Measurements from ENCODE around the gene EED. TPM values are rescaled to one million over a fixed set of nuclear protein-coding genes. Genes with fewer than 3 reads are reported as not detected.

EED gene
- total RNA-seq, 2 experiments from 2014 or later = 60.4 to 61.0 TPM

DNA sequence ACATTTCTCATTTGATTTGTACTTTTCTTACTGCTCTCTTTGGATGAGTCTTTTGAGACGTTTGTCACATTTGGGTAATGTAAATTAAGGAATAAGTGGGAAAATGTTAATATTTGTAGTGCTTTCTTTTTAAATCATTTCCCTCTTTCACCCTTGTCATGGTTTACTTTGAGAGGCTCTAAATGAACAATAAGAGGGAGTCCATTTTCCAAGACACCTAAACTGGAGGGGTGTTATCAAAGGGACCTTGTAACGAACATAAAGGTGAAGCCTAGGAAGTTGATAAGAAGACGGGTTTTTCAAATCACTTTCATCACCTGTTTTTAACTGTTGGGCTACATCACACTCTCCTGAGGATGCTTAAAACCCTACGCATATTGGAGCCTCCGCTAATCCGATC lies 12.1 kb downstream of the EED start:
- no peaks in the 10 kb centered on the region for H3K9me3 Mint-ChIP-seq
- peaks cover 29% of the 10 kb centered on the region for H3K36me3 Mint-ChIP-seq (ENCODE audit: low read depth)
- no peak overlapping the region for H3K4me3 Mint-ChIP-seq
- DNase-seq = no peak
- H3K27ac Mint-ChIP-seq = peak overlapping the region; percentile 51
- peaks cover 54% of the 10 kb centered on the region for H3K4me1 Mint-ChIP-seq (ENCODE audit: low read depth)
- intact Hi-C loops (cut with micrococcal nuclease) = loop anchor here (1.0 kb wide), 1 partner anchor 31 kb away; no protein-coding TSS in a partner anchor
- CTCF ChIA-PET = interaction anchor here (1.6 kb wide), 1 partner anchor 62 kb away, joined by 4 read pairs; no protein-coding TSS in a partner anchor
- H3K27me3 Mint-ChIP-seq (ENCODE audit: low read depth) = no peaks in the 10 kb centered on the region

DNA sequence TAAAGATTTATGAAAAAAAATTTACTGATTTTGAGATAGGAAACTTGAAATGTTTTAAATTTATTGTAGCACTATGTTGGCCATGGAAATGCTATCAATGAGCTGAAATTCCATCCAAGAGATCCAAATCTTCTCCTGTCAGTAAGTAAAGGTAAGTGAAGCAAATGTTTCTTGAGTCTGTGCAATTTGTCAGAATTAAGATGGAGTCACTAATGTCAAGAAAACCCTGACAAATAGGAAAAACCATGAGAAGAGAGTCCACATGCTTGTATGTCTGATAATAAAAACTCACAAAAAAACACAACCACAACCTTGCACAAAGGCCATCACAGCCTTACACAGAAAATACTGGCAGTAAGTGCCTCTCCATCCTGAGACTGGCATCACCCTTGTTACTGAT lies 12.9 kb downstream of the EED start:
- Mint-ChIP-seq H3K27me3 (ENCODE audit: low read depth) (no peaks in the 10 kb centered on the region), H3K9me3 (no peaks in the 10 kb centered on the region), H3K4me3 (no peak overlapping the region), H3K4me1 (ENCODE audit: low read depth) (peaks cover 49% of the 10 kb centered on the region), H3K27ac (peak overlapping the region; percentile 51), H3K36me3 (ENCODE audit: low read depth) (peaks cover 29% of the 10 kb centered on the region)
- CTCF ChIA-PET = interaction anchor here (1.6 kb wide), 1 partner anchor 63 kb away, joined by 4 read pairs; no protein-coding TSS in a partner anchor
- no peak for DNase-seq
- intact Hi-C loops (cut with micrococcal nuclease) = no loop called here

DNA sequence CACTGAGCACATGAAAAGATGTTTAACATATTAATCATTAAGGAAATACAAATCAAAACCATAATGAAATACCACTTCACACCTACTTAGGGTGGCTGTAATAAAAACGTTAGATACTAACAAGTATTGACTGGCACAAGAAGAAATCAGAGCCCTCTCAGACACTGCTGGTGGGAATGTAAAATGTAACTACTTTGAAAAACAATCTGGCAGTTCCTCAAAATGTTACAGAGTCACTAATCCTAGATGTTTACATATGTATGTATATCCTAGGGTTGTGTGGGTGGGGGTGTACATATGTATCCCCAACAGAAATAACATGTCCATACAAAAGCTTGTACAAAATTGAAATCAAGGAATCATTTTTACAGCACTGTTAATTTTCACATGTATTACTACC lies 15.2 kb downstream of the EED start:
- CTCF ChIA-PET = no interaction called here
- intact Hi-C loops (cut with micrococcal nuclease) = no loop called here
- H3K4me1 Mint-ChIP-seq (ENCODE audit: low read depth) = peaks cover 50% of the 10 kb centered on the region

DNA sequence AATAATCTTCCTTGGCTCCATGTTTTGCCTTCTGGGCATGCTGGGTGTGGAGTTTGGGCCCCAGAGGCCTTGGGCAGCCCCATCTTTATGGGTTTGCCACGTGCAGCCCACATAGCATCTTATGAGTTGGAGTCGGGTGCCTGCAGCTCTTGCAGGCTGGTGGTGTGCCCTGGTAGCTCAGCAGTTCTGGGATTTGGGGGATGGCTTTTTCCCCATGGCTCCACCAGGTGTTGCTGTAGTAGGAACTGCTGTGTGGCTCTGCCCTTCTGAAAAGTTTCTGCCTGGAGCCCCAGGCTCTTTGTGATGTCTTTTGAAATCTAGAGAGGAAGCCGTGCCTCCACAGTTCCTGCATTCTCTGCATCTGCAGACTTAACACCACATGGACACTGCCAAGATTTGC lies 16.8 kb downstream of the EED start:
- no peak for DNase-seq
- intact Hi-C loops (cut with micrococcal nuclease) = no loop called here
- CTCF ChIA-PET = interaction anchor here (0.7 to 1.1 kb wide), 2 partner anchors 28 to 220 kb away, joined by 3 read pairs; no protein-coding TSS in a partner anchor
- Mint-ChIP-seq H3K4me3 (no peak overlapping the region), H3K4me1 (ENCODE audit: low read depth) (peaks cover 42% of the 10 kb centered on the region), H3K27me3 (ENCODE audit: low read depth) (no peaks in the 10 kb centered on the region), H3K27ac (no peak overlapping the region), H3K36me3 (ENCODE audit: low read depth) (peaks cover 38% of the 10 kb centered on the region), H3K9me3 (no peaks in the 10 kb centered on the region)

More for the DNA sequence above, 15.2 kb downstream of the EED start:
- Mint-ChIP-seq H3K4me3 (no peak overlapping the region), H3K27ac (no peak overlapping the region), H3K9me3 (no peaks in the 10 kb centered on the region), H3K36me3 (ENCODE audit: low read depth) (peaks cover 40% of the 10 kb centered on the region), H3K27me3 (ENCODE audit: low read depth) (no peaks in the 10 kb centered on the region)
- DNase-seq = no peak

DNA sequence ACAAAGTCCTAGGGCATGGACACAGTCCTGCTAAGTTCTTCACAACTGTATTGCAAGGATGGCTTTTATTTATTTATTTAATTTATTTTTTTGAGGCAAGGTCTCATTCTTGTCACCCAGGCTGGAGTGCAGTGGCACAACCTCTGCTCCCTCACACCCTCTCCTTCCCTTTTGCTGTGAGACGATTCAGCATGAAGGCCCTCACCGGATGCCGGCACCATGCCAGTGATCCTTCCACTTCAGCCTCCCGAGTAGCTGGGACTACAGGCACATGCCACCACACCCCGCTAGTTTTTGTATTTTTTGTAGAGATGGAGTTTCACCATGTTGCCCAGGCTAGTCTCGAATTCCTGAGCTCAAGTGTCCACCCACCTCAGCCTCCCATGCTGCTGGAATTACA lies 17.8 kb downstream of the EED start:
- H3K27ac Mint-ChIP-seq = no peak overlapping the region
- H3K27me3 Mint-ChIP-seq (ENCODE audit: low read depth) = no peaks in the 10 kb centered on the region
- H3K4me3 Mint-ChIP-seq = no peak overlapping the region
- no peaks in the 10 kb centered on the region for H3K9me3 Mint-ChIP-seq
- no peak for DNase-seq
- intact Hi-C loops (cut with micrococcal nuclease) = no loop called here
- H3K4me1 Mint-ChIP-seq (ENCODE audit: low read depth) = peaks cover 34% of the 10 kb centered on the region
- CTCF ChIA-PET = no interaction called here
- H3K36me3 Mint-ChIP-seq (ENCODE audit: low read depth) = peaks cover 33% of the 10 kb centered on the region

DNA sequence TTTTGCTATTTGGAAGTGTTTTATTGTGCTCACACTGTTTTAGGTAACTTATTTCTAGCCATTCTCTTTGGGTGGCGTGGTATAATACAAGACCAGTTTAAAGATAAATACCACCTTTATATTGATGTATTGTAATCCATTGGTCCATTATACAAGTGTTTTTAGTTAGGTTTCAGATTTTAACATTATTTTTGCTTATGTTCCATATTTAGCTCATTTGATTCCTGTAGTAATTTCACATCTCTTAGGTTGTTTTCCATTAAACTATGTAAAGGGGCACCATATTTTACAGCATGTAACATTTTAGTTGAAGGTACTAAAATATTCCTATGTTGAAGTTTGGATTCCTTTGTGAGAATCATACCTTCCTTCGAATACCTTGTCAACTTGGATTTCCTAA lies 20.1 kb downstream of the EED start:
- H3K27ac Mint-ChIP-seq = no peak overlapping the region
- no peaks in the 10 kb centered on the region for H3K9me3 Mint-ChIP-seq
- H3K4me3 Mint-ChIP-seq = no peak overlapping the region
- CTCF ChIA-PET = no interaction called here
- H3K27me3 Mint-ChIP-seq (ENCODE audit: low read depth) = no peaks in the 10 kb centered on the region
- DNase-seq = no peak
- H3K4me1 Mint-ChIP-seq (ENCODE audit: low read depth) = peaks cover 35% of the 10 kb centered on the region
- intact Hi-C loops (cut with micrococcal nuclease) = no loop called here
- H3K36me3 Mint-ChIP-seq (ENCODE audit: low read depth) = peaks cover 39% of the 10 kb centered on the region

DNA sequence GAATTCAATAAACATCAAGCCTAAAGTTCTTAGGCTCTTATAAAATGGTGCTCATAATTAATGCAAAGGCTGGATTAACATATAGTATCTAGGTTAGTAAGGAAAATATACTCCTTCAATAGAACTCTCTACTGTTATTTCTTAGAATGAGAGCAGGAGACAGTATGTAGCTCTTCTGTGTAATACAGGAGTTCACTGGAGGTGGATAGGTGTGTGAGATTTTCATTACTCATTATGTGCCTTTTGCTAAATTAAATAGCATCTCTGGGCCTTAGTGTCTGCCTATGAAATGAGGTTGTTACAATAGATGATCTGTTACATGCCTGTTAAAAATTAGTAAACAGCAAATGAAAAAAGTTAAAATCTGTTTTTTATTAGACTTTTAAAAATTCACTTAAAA lies 20.6 kb downstream of the EED start:
- no peaks in the 10 kb centered on the region for H3K9me3 Mint-ChIP-seq
- H3K27ac Mint-ChIP-seq = no peak overlapping the region
- CTCF ChIA-PET = no interaction called here
- H3K4me1 Mint-ChIP-seq (ENCODE audit: low read depth) = peaks cover 37% of the 10 kb centered on the region
- no peak overlapping the region for H3K4me3 Mint-ChIP-seq
- intact Hi-C loops (cut with micrococcal nuclease) = no loop called here
- no peaks in the 10 kb centered on the region for H3K27me3 Mint-ChIP-seq (ENCODE audit: low read depth)
- no peak for DNase-seq
- peaks cover 44% of the 10 kb centered on the region for H3K36me3 Mint-ChIP-seq (ENCODE audit: low read depth)

DNA sequence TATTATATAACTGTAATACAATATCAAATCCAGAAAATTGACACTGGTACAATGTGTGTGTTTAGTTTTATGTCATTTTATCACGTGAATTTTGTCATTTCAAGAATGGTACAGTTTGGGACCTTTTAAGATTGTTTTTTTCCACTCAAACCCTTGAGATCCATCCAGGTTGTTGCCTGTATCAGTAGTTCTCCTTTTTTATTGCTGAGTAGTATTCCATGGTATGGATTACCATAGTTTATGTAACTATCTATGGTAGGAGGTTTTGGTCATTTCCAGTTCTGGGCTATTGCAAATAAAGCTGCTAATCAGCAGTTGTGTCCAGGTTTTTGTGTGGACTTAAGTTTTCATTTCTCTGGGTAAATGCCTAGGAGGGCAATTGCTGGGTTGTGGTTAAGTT lies 25.1 kb downstream of the EED start:
- Mint-ChIP-seq H3K27ac (no peak overlapping the region), H3K27me3 (ENCODE audit: low read depth) (no peaks in the 10 kb centered on the region), H3K4me3 (no peak overlapping the region), H3K9me3 (no peaks in the 10 kb centered on the region), H3K4me1 (ENCODE audit: low read depth) (peaks cover 55% of the 10 kb centered on the region), H3K36me3 (ENCODE audit: low read depth) (peaks cover 57% of the 10 kb centered on the region)
- DNase-seq = no peak
- CTCF ChIA-PET = no interaction called here
- intact Hi-C loops (cut with micrococcal nuclease) = loop anchor here (2.0 kb wide), 1 partner anchor 15 kb away; no protein-coding TSS in a partner anchor

DNA sequence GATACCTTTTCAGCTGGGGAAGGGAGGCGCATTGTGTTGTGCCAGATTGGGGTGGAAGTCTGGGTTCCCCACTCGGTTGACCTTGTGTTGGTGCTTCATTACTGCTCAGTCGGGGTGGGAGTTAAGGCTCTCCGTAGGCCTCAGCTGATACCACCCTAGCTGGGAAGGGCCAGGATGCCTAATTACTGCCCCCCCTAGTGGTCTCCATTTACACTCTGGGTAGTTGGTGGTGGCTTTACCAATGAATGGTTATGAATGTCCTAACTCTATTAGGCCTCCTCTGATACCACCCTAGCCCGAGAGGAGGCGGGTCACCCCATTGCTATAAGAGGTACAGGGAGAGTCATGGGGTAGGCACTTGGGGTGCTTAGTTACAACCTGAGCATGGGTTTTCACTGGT lies 29.9 kb downstream of the EED start:
- intact Hi-C loops (cut with micrococcal nuclease) = no loop called here
- peaks cover 55% of the 10 kb centered on the region for H3K4me1 Mint-ChIP-seq (ENCODE audit: low read depth)
- H3K27me3 Mint-ChIP-seq (ENCODE audit: low read depth) = no peaks in the 10 kb centered on the region
- H3K4me3 Mint-ChIP-seq = no peak overlapping the region
- H3K9me3 Mint-ChIP-seq = no peaks in the 10 kb centered on the region
- peaks cover 70% of the 10 kb centered on the region for H3K36me3 Mint-ChIP-seq (ENCODE audit: low read depth)
- no peak for DNase-seq
- H3K27ac Mint-ChIP-seq = no peak overlapping the region
- CTCF ChIA-PET = interaction anchor here (0.5 kb wide), 1 partner anchor 11 kb away, joined by 3 read pairs; no protein-coding TSS in a partner anchor

DNA sequence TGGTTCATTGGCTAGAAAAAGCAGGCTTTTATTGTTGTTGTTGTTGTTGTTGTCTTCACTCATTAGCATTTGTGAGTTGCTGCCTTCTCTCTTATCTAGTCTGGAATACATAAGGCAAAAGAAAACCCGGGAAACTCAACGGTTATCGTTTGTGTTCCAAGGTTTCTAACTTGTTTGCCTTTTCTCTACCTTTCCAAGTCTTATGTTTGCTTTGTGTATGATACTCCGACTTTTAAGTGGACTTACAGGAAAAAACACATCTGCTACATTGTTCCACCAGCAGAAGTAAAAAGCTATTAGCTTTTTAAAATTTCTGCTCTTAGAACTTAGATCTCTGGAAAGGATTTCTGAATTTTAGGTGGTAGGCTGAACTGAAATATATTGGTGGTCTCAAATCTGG lies 30.4 kb downstream of the EED start:
- Mint-ChIP-seq H3K27me3 (ENCODE audit: low read depth) (no peaks in the 10 kb centered on the region), H3K9me3 (no peaks in the 10 kb centered on the region), H3K4me3 (no peak overlapping the region), H3K27ac (no peak overlapping the region), H3K4me1 (ENCODE audit: low read depth) (peaks cover 51% of the 10 kb centered on the region), H3K36me3 (ENCODE audit: low read depth) (peaks cover 69% of the 10 kb centered on the region)
- CTCF ChIA-PET = interaction anchor here (0.6 to 0.9 kb wide), 2 partner anchors 15 to 291 kb away, joined by 3 to 4 read pairs; no protein-coding TSS in a partner anchor
- intact Hi-C loops (cut with micrococcal nuclease) = no loop called here
- DNase-seq = no peak

DNA sequence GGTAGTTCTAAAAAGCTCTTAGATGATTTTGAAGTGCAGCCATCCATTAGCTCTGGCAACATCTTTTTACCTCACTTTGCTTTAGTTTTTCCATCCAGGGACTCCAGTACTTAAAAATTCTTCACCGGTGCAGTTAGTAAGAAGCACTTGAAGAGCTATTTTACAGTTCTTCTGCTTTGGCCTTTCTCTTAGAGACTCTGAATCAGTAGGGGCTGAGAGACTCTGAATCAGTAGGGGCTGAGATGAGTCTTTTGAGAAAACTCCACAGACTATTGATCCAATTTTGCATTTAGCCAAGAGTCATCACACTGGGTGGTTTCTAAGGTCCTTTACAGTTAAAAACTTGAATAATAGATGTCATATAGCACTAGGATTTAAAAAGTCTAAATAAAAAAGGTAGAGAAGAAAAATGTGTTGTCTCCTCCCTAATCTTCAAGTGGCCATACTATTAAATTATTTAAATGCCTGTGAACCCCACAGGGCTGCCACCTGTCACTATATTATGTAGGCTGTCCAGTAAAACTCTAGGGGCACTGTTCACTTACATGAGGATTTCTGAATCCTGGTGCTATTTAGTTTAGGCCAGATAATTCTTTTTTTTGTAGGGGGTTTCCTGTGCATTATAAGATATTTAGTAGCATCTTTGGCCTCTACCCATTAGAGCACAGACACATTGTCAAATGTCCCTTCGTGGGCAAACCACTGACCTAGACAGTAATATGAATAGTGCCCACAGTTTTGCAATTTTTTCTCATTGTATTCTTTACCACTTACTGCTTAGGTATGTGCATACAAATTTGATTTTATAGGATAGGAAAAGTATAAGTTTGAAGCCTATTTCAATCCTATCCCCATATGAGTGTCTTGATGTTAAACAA lies 31.2 kb downstream of the EED start:
- Mint-ChIP-seq H3K27me3 (ENCODE audit: low read depth) (no peaks in the 10 kb centered on the region), H3K4me1 (ENCODE audit: low read depth) (peaks cover 45% of the 10 kb centered on the region), H3K9me3 (no peaks in the 10 kb centered on the region), H3K4me3 (no peak overlapping the region), H3K27ac (no peak overlapping the region), H3K36me3 (ENCODE audit: low read depth) (peaks cover 68% of the 10 kb centered on the region)
- DNase-seq = no peak
- CTCF ChIA-PET = interaction anchor here (0.6 to 0.9 kb wide), 2 partner anchors 15 to 292 kb away, joined by 3 to 4 read pairs; no protein-coding TSS in a partner anchor
- intact Hi-C loops (cut with micrococcal nuclease) = no loop called here

DNA sequence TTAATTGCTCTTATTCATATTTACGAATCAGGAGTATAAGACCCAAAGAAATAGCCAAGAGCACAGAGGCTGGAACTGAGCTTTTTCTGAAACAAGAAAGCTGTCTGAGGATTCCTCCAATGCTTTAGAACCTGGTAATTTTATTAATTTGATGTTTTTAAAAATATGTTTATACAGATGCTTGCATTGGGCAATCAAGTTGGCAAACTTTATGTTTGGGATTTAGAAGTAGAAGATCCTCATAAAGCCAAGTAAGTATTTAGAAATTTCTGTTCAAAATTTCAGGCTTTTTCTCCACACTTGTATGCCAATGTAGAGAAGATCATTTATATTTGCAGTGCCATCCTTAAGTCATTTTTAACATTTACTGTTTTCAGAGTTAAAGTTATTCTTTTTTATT lies 33.2 kb downstream of the EED start:
- peaks cover 42% of the 10 kb centered on the region for H3K4me1 Mint-ChIP-seq (ENCODE audit: low read depth)
- H3K36me3 Mint-ChIP-seq (ENCODE audit: low read depth) = peaks cover 63% of the 10 kb centered on the region
- H3K4me3 Mint-ChIP-seq = no peak overlapping the region
- DNase-seq = no peak
- H3K27ac Mint-ChIP-seq = no peak overlapping the region
- intact Hi-C loops (cut with micrococcal nuclease) = no loop called here
- CTCF ChIA-PET = no interaction called here
- no peaks in the 10 kb centered on the region for H3K27me3 Mint-ChIP-seq (ENCODE audit: low read depth)
- H3K9me3 Mint-ChIP-seq = no peaks in the 10 kb centered on the region

DNA sequence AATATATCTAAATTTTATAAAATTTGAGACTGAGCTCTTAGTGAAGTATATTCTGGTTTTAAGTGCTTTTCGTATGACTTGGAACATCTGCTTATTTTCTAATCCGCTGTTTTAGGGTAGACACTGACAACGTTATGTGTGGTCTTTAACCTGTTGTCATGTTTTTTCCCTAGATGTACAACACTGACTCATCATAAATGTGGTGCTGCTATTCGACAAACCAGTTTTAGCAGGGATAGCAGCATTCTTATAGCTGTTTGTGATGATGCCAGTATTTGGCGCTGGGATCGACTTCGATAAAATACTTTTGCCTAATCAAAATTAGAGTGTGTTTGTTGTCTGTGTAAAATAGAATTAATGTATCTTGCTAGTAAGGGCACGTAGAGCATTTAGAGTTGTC lies 33.7 kb downstream of the EED start:
- H3K9me3 Mint-ChIP-seq = no peaks in the 10 kb centered on the region
- intact Hi-C loops (cut with micrococcal nuclease) = no loop called here
- CTCF ChIA-PET = interaction anchor here (0.6 kb wide), 1 partner anchor 241 kb away, joined by 4 read pairs; no protein-coding TSS in a partner anchor
- H3K4me3 Mint-ChIP-seq = no peak overlapping the region
- H3K4me1 Mint-ChIP-seq (ENCODE audit: low read depth) = peaks cover 37% of the 10 kb centered on the region
- no peak for DNase-seq
- peaks cover 60% of the 10 kb centered on the region for H3K36me3 Mint-ChIP-seq (ENCODE audit: low read depth)
- no peaks in the 10 kb centered on the region for H3K27me3 Mint-ChIP-seq (ENCODE audit: low read depth)
- no peak overlapping the region for H3K27ac Mint-ChIP-seq
